ENCODE data around the gene ACVR1B. TPM values are rescaled to one million over a fixed set of nuclear protein-coding genes. Genes with fewer than 3 reads are reported as not detected.
A peak's percentile ranks its signal among the peaks of the same experiment; 100 is the strongest.

Gene ACVR1B
- total RNA-seq, 1 donor: 17.1 TPM

- no peak overlapping the region for H3K4me3 ChIP-seq (ENCODE audit: low read depth, low read length)
- TF ChIP-seq CTCF (IDR thresholded peaks at IDR 0.05; ENCODE audit: insufficient read depth, low read length): no peak
- no peak for DNase-seq (ENCODE audit: low read depth)
These were observed 43.0 kb downstream of the ACVR1B start for GRCh38 chr12:51994539-51994820.

GRCh38 chr12:51994959-51995358 is 43.5 kb downstream of the ACVR1B start:
- H3K4me3 ChIP-seq (ENCODE audit: low read depth, low read length): no peak overlapping the region
- no peak for DNase-seq (ENCODE audit: low read depth)
- no peak for TF ChIP-seq CTCF (IDR thresholded peaks at IDR 0.05; ENCODE audit: insufficient read depth, low read length)

- DNase-seq (ENCODE audit: low read depth): no peak
- no peak for TF ChIP-seq CTCF (IDR thresholded peaks at IDR 0.05; ENCODE audit: insufficient read depth, low read length)
- H3K4me3 ChIP-seq (ENCODE audit: low read depth, low read length): no peak overlapping the region
These were observed 45.6 kb downstream of the ACVR1B start for GRCh38 chr12:51997136-51997535.

GRCh38 chr12:52003016-52003550 is 51.6 kb downstream of the ACVR1B start:
- H3K4me3 ChIP-seq (ENCODE audit: low read depth, low read length): no peak overlapping the region
- no peak for TF ChIP-seq CTCF (IDR thresholded peaks at IDR 0.05; ENCODE audit: insufficient read depth, low read length)
- DNase-seq (ENCODE audit: low read depth): no peak

- TF ChIP-seq CTCF (IDR thresholded peaks at IDR 0.05; ENCODE audit: insufficient read depth, low read length): no peak
- DNase-seq (ENCODE audit: low read depth): no peak
- H3K4me3 ChIP-seq (ENCODE audit: low read depth, low read length): no peak overlapping the region
These were observed 52.1 kb downstream of the ACVR1B start for GRCh38 chr12:52003591-52003990.

- peak; percentile 70 for DNase-seq (ENCODE audit: low read depth)
- TF ChIP-seq CTCF (IDR thresholded peaks at IDR 0.05; ENCODE audit: insufficient read depth, low read length): peak; percentile 82
- no peak overlapping the region for H3K4me3 ChIP-seq (ENCODE audit: low read depth, low read length)
These were observed 52.6 kb downstream of the ACVR1B start for GRCh38 chr12:52004042-52004648.

Data from fibroblast of the aortic adventitia (primary cell).